WTC11 (cell line): ENCODE measurements around the gene NECAB3. TPM values are rescaled to one million over a fixed set of nuclear protein-coding genes. Genes with fewer than 3 reads are reported as not detected.

Experiments used
- ATAC-seq: fragments of 200-7000 bp; cut with Tn5 transposase; 2 replicates; pipeline ENCODE4 v1.10.0; 2021; ENCODE audit warnings: mild to moderate bottlenecking, moderate library complexity
- CTCF ChIA-PET: fragments of 300-600 bp; sonication (Branson Sonifier 250); formaldehyde crosslinking; loops from one replicate; lab custom pipeline; 2021; ENCODE audit warnings: antibody characterized with exemption; lab: Charles Lee
- POLR2A ChIA-PET: fragments of 350-600 bp; sonication (Branson Sonifier 250); formaldehyde crosslinking; loops from one replicate; lab custom pipeline; 2021; ENCODE audit warnings: antibody characterized with exemption; lab: Charles Lee
- DNase-seq: peaks from one replicate; pipeline ENCODE4 v3.0.0; 2021; ENCODE audit warnings: low spot score
- H3K27ac Mint-ChIP-seq: 2 replicates; pipeline ENCODE4 v1.8.0; 2021; ENCODE audit warnings: mixed read lengths
- H3K27me3 Mint-ChIP-seq: 2 replicates; pipeline ENCODE4 v1.8.0; 2021; ENCODE audit warnings: low read depth, mild to moderate bottlenecking, moderate library complexity, mixed read lengths
- H3K36me3 Mint-ChIP-seq: 2 replicates; pipeline ENCODE4 v1.8.0; 2021; ENCODE audit warnings: mixed read lengths
- H3K4me1 Mint-ChIP-seq: 2 replicates; pipeline ENCODE4 v1.8.0; 2022; ENCODE audit warnings: mixed read lengths
- H3K4me3 Mint-ChIP-seq: 2 replicates; pipeline ENCODE4 v1.8.0; 2021; ENCODE audit warnings: mild to moderate bottlenecking, moderate library complexity, mixed read lengths
- H3K9me3 Mint-ChIP-seq: 2 replicates; pipeline ENCODE4 v1.8.0; 2021; ENCODE audit warnings: mixed read lengths
- CREB1 ChIP-seq: sonication (generic); formaldehyde crosslinking; IDR thresholded peaks from 2 replicates; pipeline ENCODE4 v1.8.0; 2023; ENCODE audit warnings: mild to moderate bottlenecking, missing genetic modification reagents
- CTCF ChIP-seq: fragments of 200-600 bp; IDR thresholded peaks from 2 replicates; pipeline ENCODE4 v1.8.0; 2022; ENCODE audit warnings: antibody characterized with exemption
- ETV6 ChIP-seq: sonication (generic); formaldehyde crosslinking; IDR thresholded peaks from 2 replicates; pipeline ENCODE4 v1.8.1; 2022; ENCODE audit warnings: mild to moderate bottlenecking, missing genetic modification reagents
- JAZF1 ChIP-seq: fragments of 250-450 bp; sonication (Bioruptor Pico); IDR thresholded peaks from 2 replicates; pipeline ENCODE4 v1.9.0; 2021; ENCODE audit warnings: moderate library complexity, mild to moderate bottlenecking, inconsistent platforms
- JUN ChIP-seq: sonication (generic); formaldehyde crosslinking; IDR thresholded peaks from 2 replicates; pipeline ENCODE4 v1.8.0; 2023; ENCODE audit warnings: mild to moderate bottlenecking, missing genetic modification reagents
- MYBL2 ChIP-seq: sonication (generic); formaldehyde crosslinking; IDR thresholded peaks from 2 replicates; pipeline ENCODE4 v1.8.1; 2023; ENCODE audit warnings: mild to moderate bottlenecking, moderate library complexity, missing genetic modification reagents
- NFE2L1 ChIP-seq: sonication (generic); formaldehyde crosslinking; IDR thresholded peaks from 2 replicates; pipeline ENCODE4 v1.8.1; 2023; ENCODE audit warnings: missing genetic modification reagents
- SOX15 ChIP-seq: fragments of 250-450 bp; sonication (Bioruptor Pico); IDR thresholded peaks from 2 replicates; pipeline ENCODE4 v1.9.0; 2021; ENCODE audit warnings: mild to moderate bottlenecking
- SP1 ChIP-seq: sonication (generic); formaldehyde crosslinking; conservative IDR thresholded peaks from 2 replicates; pipeline ENCODE4 v1.8.1; 2022; ENCODE audit warnings: missing genetic modification reagents
- TCF7 ChIP-seq: sonication (generic); formaldehyde crosslinking; IDR thresholded peaks from 2 replicates; pipeline ENCODE4 v1.8.0; 2022; ENCODE audit warnings: mild to moderate bottlenecking, low read depth, missing genetic modification reagents, moderate library complexity
- ZBTB21 ChIP-seq: sonication (generic); formaldehyde crosslinking; IDR thresholded peaks from 2 replicates; pipeline ENCODE4 v1.8.1; 2023; ENCODE audit warnings: mild to moderate bottlenecking, missing genetic modification reagents, borderline replicate concordance
- ZNF219 ChIP-seq: sonication (generic); formaldehyde crosslinking; IDR thresholded peaks from 2 replicates; pipeline ENCODE4 v1.8.0; 2023; ENCODE audit warnings: missing genetic modification reagents, mild to moderate bottlenecking, borderline replicate concordance
- ZNF263 ChIP-seq: sonication (generic); formaldehyde crosslinking; IDR thresholded peaks from 2 replicates; pipeline ENCODE4 v1.8.1; 2022; ENCODE audit warnings: low read depth, mild to moderate bottlenecking, moderate library complexity, missing genetic modification reagents
- ZNF416 ChIP-seq: fragments of 250-450 bp; sonication (Bioruptor Pico); IDR thresholded peaks from 2 replicates; pipeline ENCODE4 v1.9.0; 2021; ENCODE audit warnings: mild to moderate bottlenecking, inconsistent platforms
- ZNF423 ChIP-seq: fragments of 250-450 bp; sonication (Bioruptor Pico); IDR thresholded peaks from 2 replicates; pipeline ENCODE4 v2.1.2; 2022; ENCODE audit warnings: mild to moderate bottlenecking, moderate library complexity
- total RNA-seq: library from RNA; stranded (reverse); gene quantifications from 3 replicates; pipeline ENCODE4 v1.2.3, GENCODE V29; 2021
- TF ChIP-seq, protein P1 (sequence below): sonication (generic); formaldehyde crosslinking; IDR thresholded peaks from 2 replicates; pipeline ENCODE4 v1.8.0; 2022; ENCODE audit warnings: mild to moderate bottlenecking, missing genetic modification reagents
- TF ChIP-seq, protein P2 (sequence below): sonication (generic); formaldehyde crosslinking; conservative IDR thresholded peaks from 2 replicates; pipeline ENCODE4 v1.8.1; 2022; ENCODE audit warnings: mild to moderate bottlenecking, missing genetic modification reagents
- TF ChIP-seq, protein P3 (sequence below): sonication (generic); formaldehyde crosslinking; IDR thresholded peaks from 2 replicates; pipeline ENCODE4 v1.8.0; 2023; ENCODE audit warnings: mild to moderate bottlenecking, missing genetic modification reagents
- TF ChIP-seq, protein P4 (sequence below): sonication (generic); formaldehyde crosslinking; conservative IDR thresholded peaks from 2 replicates; pipeline ENCODE4 v1.8.1; 2023; ENCODE audit warnings: mild to moderate bottlenecking, low read depth, missing genetic modification reagents, moderate library complexity

Gene NECAB3
- total RNA-seq, 1 experiment from 2014 or later: 38.0 TPM

- POLR2A ChIA-PET: interaction anchor here (1.4 kb wide), 1 partner anchor 70 kb away, joined by 4 read pairs; the partner anchor contains the start of gene ZNF341
These were observed 12.1 kb downstream of the NECAB3 start, which contains the start of gene C20orf144 for GRCh38 chr20:33662172-33662571. Gene C20orf144, plus strand, starts transcription at chr20:33662327. Its CDS starts 19 bp downstream, at chr20:33662346.

DNA sequence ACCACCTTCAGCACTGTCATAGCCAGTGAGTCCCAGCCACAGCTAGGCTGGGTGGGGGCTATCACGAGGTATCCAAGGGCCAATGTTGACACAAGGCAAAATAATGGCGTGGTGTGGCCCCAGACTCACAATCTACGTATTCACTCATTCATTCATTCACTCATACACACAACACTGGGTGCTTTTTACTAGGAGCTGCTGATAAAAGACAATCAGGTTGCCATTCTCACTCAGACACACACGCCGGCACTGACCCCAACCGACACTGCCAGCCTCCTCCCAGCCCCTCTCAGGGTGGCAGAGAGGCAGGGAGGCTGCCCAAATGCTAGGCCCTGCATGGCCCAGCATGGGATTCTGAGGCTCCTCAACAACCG lies 13.6 kb downstream of the NECAB3 start:
- Mint-ChIP-seq H3K4me3 (no peak overlapping the region), H3K27ac (0 out of 2 replicates have a peak overlapping the region, but pooled peaks have one; percentile 23), H3K9me3 (no peaks in the 10 kb centered on the region), H3K4me1 (peaks cover 20% of the 10 kb centered on the region), H3K36me3 (peaks cover 6% of the 10 kb centered on the region), H3K27me3 (peaks cover 16% of the 10 kb centered on the region)
- ChIA-PET CTCF (no interaction called here), POLR2A (no interaction called here)
- ATAC-seq (no peak), DNase-seq (no peak)
- no peak for TF ChIP-seq MYBL2 (CRISPR knock-in tag)
- TF ChIP-seq, protein P1, sequence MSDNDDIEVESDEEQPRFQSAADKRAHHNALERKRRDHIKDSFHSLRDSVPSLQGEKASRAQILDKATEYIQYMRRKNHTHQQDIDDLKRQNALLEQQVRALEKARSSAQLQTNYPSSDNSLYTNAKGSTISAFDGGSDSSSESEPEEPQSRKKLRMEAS (CRISPR knock-in tag): no peak
- TF ChIP-seq, protein P2, sequence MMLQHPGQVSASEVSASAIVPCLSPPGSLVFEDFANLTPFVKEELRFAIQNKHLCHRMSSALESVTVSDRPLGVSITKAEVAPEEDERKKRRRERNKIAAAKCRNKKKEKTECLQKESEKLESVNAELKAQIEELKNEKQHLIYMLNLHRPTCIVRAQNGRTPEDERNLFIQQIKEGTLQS (CRISPR knock-in tag): no peak
- no peak for TF ChIP-seq NFE2L1 (CRISPR knock-in tag)
- no peak for TF ChIP-seq CTCF
- no peak for TF ChIP-seq ETV6 (CRISPR knock-in tag)
- no peak for TF ChIP-seq TCF7 (CRISPR knock-in tag)
- TF ChIP-seq, protein P3, sequence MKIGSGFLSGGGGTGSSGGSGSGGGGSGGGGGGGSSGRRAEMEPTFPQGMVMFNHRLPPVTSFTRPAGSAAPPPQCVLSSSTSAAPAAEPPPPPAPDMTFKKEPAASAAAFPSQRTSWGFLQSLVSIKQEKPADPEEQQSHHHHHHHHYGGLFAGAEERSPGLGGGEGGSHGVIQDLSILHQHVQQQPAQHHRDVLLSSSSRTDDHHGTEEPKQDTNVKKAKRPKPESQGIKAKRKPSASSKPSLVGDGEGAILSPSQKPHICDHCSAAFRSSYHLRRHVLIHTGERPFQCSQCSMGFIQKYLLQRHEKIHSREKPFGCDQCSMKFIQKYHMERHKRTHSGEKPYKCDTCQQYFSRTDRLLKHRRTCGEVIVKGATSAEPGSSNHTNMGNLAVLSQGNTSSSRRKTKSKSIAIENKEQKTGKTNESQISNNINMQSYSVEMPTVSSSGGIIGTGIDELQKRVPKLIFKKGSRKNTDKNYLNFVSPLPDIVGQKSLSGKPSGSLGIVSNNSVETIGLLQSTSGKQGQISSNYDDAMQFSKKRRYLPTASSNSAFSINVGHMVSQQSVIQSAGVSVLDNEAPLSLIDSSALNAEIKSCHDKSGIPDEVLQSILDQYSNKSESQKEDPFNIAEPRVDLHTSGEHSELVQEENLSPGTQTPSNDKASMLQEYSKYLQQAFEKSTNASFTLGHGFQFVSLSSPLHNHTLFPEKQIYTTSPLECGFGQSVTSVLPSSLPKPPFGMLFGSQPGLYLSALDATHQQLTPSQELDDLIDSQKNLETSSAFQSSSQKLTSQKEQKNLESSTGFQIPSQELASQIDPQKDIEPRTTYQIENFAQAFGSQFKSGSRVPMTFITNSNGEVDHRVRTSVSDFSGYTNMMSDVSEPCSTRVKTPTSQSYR: no peak
- TF ChIP-seq CREB1 (CRISPR knock-in tag): no peak
- TF ChIP-seq SOX15 (CRISPR knock-in tag): no peak
- no peak for TF ChIP-seq SP1 (CRISPR knock-in tag)

More at GRCh38 chr20:33662172-33662571, 12.1 kb downstream of the NECAB3 start, which contains the start of gene C20orf144:
- no peaks in the 10 kb centered on the region for H3K9me3 Mint-ChIP-seq
- no peak for TF ChIP-seq ZNF219
- no peak for TF ChIP-seq JUN (CRISPR knock-in tag)
- TF ChIP-seq ZBTB21 (CRISPR knock-in tag): no peak
- TF ChIP-seq, all 79 proteins: peak for 0
- Mint-ChIP-seq H3K27ac (no peak within 1 kb of the TSS), H3K27me3 (peaks cover 16% of the 10 kb centered on the region), H3K4me1 (peaks cover 28% of the 10 kb centered on the region), H3K36me3 (peaks cover 5% of the 10 kb centered on the region), H3K4me3 (peak within 1 kb of the TSS; percentile 69)
- ATAC-seq: no peak
- CTCF ChIA-PET: interaction anchor here (7.9 kb wide), 1 partner anchor 9 kb away, joined by 134 read pairs; no protein-coding TSS in a partner anchor
- no peak for DNase-seq

DNA sequence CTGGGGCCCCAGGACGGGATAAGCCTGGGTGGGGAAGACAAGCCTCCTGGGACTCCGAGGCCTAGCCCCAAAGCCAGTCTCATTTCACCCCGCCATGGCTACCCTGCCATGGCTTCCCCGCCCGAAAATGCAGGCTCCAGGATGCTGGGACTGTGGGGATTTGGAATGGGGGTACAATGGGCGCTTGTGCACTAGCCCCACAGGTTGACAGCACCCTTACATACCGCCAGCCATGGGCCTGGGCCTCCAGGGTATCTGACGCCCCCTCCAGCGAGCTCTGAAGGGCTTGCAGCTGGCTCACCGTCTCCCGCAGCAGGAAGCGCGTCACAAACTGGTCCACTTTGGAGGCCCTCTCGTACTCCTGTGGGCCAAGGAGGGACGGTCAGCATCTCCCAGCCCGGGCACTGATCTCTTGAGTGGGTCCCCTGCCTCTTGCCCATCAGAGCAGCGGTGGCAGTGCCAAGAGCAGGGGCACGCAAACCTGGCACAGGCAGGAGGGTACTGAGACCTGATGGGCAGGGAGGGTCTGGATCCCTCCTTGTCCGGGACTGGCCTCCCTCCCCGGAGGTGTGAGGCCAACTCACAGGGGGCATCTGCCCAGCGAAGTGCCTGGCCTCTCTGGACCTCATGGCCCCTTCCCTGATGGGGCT lies 14.1 kb downstream of the NECAB3 start:
- Mint-ChIP-seq H3K27ac (no peak overlapping the region), H3K9me3 (no peaks in the 10 kb centered on the region), H3K27me3 (peaks cover 11% of the 10 kb centered on the region), H3K4me1 (peaks cover 15% of the 10 kb centered on the region), H3K4me3 (no peak overlapping the region), H3K36me3 (peaks cover 6% of the 10 kb centered on the region)
- ChIA-PET POLR2A (no interaction called here), CTCF (no interaction called here)
- DNase-seq (no peak), ATAC-seq (no peak)
- TF ChIP-seq, protein P3: no peak
- TF ChIP-seq ZNF263 (CRISPR knock-in tag) (no peak), ZNF423 (no peak), ZNF416 (CRISPR knock-in tag) (no peak), JAZF1 (no peak)
- TF ChIP-seq, protein P4, sequence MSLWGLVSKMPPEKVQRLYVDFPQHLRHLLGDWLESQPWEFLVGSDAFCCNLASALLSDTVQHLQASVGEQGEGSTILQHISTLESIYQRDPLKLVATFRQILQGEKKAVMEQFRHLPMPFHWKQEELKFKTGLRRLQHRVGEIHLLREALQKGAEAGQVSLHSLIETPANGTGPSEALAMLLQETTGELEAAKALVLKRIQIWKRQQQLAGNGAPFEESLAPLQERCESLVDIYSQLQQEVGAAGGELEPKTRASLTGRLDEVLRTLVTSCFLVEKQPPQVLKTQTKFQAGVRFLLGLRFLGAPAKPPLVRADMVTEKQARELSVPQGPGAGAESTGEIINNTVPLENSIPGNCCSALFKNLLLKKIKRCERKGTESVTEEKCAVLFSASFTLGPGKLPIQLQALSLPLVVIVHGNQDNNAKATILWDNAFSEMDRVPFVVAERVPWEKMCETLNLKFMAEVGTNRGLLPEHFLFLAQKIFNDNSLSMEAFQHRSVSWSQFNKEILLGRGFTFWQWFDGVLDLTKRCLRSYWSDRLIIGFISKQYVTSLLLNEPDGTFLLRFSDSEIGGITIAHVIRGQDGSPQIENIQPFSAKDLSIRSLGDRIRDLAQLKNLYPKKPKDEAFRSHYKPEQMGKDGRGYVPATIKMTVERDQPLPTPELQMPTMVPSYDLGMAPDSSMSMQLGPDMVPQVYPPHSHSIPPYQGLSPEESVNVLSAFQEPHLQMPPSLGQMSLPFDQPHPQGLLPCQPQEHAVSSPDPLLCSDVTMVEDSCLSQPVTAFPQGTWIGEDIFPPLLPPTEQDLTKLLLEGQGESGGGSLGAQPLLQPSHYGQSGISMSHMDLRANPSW (CRISPR knock-in tag): no peak
